SU-DHL-6 (cell line): ENCODE measurements around the gene SMPD3.

Source experiments
- EZH2phosphoT487 ChIP-seq: fragments of 200-600 bp; sonication (generic), shearing (Covaris generic); conservative IDR thresholded peaks from 2 replicates; pipeline ENCODE4 v1.6.1; 2018; ENCODE audit warnings: mild to moderate bottlenecking, antibody characterized with exemption, low read length, moderate library complexity, mixed read lengths
- TF ChIP-seq, protein P1 (sequence below): fragments of 200-600 bp; sonication (generic); IDR thresholded peaks from one replicate; pipeline ENCODE4 v1.5.1; 2017; ENCODE audit warnings: antibody characterized with exemption, mild to moderate bottlenecking, low read length, moderate library complexity; ENCODE audit not compliant: insufficient read depth, poor library complexity, severe bottlenecking

GRCh38 chr16:68454920-68455435 lies 6.7 kb upstream of the SMPD3 start:
- TF ChIP-seq, protein P1, sequence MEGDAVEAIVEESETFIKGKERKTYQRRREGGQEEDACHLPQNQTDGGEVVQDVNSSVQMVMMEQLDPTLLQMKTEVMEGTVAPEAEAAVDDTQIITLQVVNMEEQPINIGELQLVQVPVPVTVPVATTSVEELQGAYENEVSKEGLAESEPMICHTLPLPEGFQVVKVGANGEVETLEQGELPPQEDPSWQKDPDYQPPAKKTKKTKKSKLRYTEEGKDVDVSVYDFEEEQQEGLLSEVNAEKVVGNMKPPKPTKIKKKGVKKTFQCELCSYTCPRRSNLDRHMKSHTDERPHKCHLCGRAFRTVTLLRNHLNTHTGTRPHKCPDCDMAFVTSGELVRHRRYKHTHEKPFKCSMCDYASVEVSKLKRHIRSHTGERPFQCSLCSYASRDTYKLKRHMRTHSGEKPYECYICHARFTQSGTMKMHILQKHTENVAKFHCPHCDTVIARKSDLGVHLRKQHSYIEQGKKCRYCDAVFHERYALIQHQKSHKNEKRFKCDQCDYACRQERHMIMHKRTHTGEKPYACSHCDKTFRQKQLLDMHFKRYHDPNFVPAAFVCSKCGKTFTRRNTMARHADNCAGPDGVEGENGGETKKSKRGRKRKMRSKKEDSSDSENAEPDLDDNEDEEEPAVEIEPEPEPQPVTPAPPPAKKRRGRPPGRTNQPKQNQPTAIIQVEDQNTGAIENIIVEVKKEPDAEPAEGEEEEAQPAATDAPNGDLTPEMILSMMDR = no peak
- no peak for TF ChIP-seq EZH2phosphoT487
